ENCODE data around the gene MYEOV.

- TF ChIP-seq POLR2A (IDR thresholded peaks at IDR 0.05) (no peak), CTCF (IDR thresholded peaks at IDR 0.05) (no peak)
Measured at GRCh38 chr11:69269926-69270697, 23.8 kb upstream of the MYEOV start.
